HepG2 (cell line): ENCODE data around the gene FAF1. TPM values are rescaled to one million over a fixed set of nuclear protein-coding genes. Genes with fewer than 3 reads are reported as not detected.

Experiments used
- ATAC-seq: fragments of 200-7000 bp; cut with Tn5 transposase; 3 replicates; pipeline ENCODE4 v1.9.1; 2020; ENCODE audit warnings: mild to moderate bottlenecking, moderate library complexity
- BruUV-seq: library from RNA; stranded (reverse); fragments of 400-500 nt; replicated peaks from 2 replicates; lab custom pipeline; 2021; lab: Mats Ljungman, UMichigan
- CTCF ChIA-PET: fragments of 300-600 bp; formaldehyde crosslinking; extraction: SDS; loops from one replicate; lab custom pipeline; 2021; ENCODE audit warnings: low total read pairs, inconsistent platforms, low intra/inter-chr PET ratio; lab: Yijun Ruan, JAX
- POLR2A ChIA-PET: fragments of 350-600 bp; sonication (Branson Sonifier 250); formaldehyde crosslinking; loops from one replicate; lab custom pipeline; 2020; ENCODE audit warnings: antibody characterized with exemption, inconsistent platforms; lab: Yijun Ruan, JAX
- DNase-seq: peaks from one replicate; pipeline ENCODE4 v3.0.0-alpha.2; 2015; ENCODE audit warnings: low spot score
- FAIRE-seq: peaks from 3 replicates; lab custom pipeline; 2011; peaks lifted over from hg19 to GRCh38; lab: Jason Lieb, UNC
- H2AFZ ChIP-seq: one replicate; pipeline ENCODE4 v1.6.1; 2011; ENCODE audit warnings: low read length, inconsistent platforms
- H3K27ac ChIP-seq: fragments of 300-600 bp; 3 replicates; pipeline ENCODE4 v1.8.0; 2011; ENCODE audit warnings: mixed run types, mild to moderate bottlenecking, mixed read lengths, low read length, inconsistent platforms; ENCODE audit not compliant: insufficient read depth; ENCODE audit errors: extremely low read length
- H3K27me3 ChIP-seq, 2 experiments: fragments of 200-600 bp in 1 of 2; 2 replicates in 1 of 2; 3 replicates in 1 of 2; pipeline versions ENCODE4 v1.6.0 to v1.8.0; 2011; ENCODE audit warnings: low read length in 2 of 2, mild to moderate bottlenecking in 2 of 2, moderate library complexity in 2 of 2, inconsistent platforms in 1 of 2; ENCODE audit not compliant: insufficient read depth in 2 of 2, control insufficient read depth in 1 of 2
- H3K36me3 ChIP-seq, 2 experiments: fragments of 200-600 bp in 1 of 2; replicated peaks in 1 of 2; 2 replicates in 1 of 2; 3 replicates in 1 of 2; pipeline versions ENCODE4 v1.5.1 to v1.8.0; 2011; ENCODE audit warnings: low read length in 2 of 2, inconsistent platforms in 1 of 2; ENCODE audit not compliant: insufficient read depth in 2 of 2, control insufficient read depth in 1 of 2
- H3K4me1 ChIP-seq: 2 replicates; pipeline ENCODE4 v1.5.1; 2012; ENCODE audit warnings: low read length, inconsistent platforms; ENCODE audit not compliant: insufficient read depth
- H3K4me2 ChIP-seq: 2 replicates; pipeline ENCODE4 v1.6.0; 2011; ENCODE audit warnings: low read depth, low read length, inconsistent platforms
- H3K4me3 ChIP-seq, 3 experiments: fragments of 200-600 bp in 1 of 3; sonication (generic), shearing (Covaris generic) in 1 of 3; replicated peaks in 1 of 3; 2 replicates each; pipeline ENCODE4 v1.5.1; 2011 to 2016; ENCODE audit warnings: low read length in 3 of 3, inconsistent platforms in 2 of 3, low read depth in 2 of 3, mild to moderate bottlenecking in 2 of 3, control low read depth in 1 of 3, mixed read lengths in 1 of 3; ENCODE audit not compliant: insufficient read depth in 1 of 3
- H3K79me2 ChIP-seq: one replicate; pipeline ENCODE4 v1.6.1; 2011; ENCODE audit warnings: low read length, inconsistent platforms; ENCODE audit not compliant: insufficient read depth
- H3K9ac ChIP-seq: 2 replicates; pipeline ENCODE4 v1.6.0; 2011; ENCODE audit warnings: mild to moderate bottlenecking, low read depth, low read length, inconsistent platforms; ENCODE audit not compliant: insufficient read depth
- H3K9me3 ChIP-seq: 2 replicates; pipeline ENCODE4 v1.5.1; 2012; ENCODE audit warnings: mild to moderate bottlenecking, low read length
- H4K20me1 ChIP-seq: 2 replicates; pipeline ENCODE4 v1.6.0; 2011; ENCODE audit warnings: inconsistent platforms, mild to moderate bottlenecking, low read length, moderate library complexity; ENCODE audit not compliant: insufficient read depth
- CAMTA2 ChIP-seq: sonication (generic); formaldehyde crosslinking; IDR thresholded peaks from 2 replicates; pipeline ENCODE4 v1.4.0; 2020; ENCODE audit warnings: mild to moderate bottlenecking, missing genetic modification reagents, borderline replicate concordance
- CSRNP1 ChIP-seq: sonication (generic); formaldehyde crosslinking; IDR thresholded peaks from 2 replicates; pipeline ENCODE4 v1.8.1; 2023; ENCODE audit warnings: mild to moderate bottlenecking, missing genetic modification reagents
- ELF4 ChIP-seq: sonication (generic); formaldehyde crosslinking; IDR thresholded peaks from 2 replicates; pipeline ENCODE4 v1.5.0; 2020; ENCODE audit warnings: missing genetic modification reagents, mild to moderate bottlenecking, moderate library complexity, borderline replicate concordance
- HNF4A ChIP-seq: sonication (generic); formaldehyde crosslinking; IDR thresholded peaks from 2 replicates; pipeline ENCODE4 v1.4.0; 2020; ENCODE audit warnings: missing genetic modification reagents
- MXD1 ChIP-seq: sonication (generic); formaldehyde crosslinking; IDR thresholded peaks from 2 replicates; pipeline ENCODE4 v1.4.0; 2020; ENCODE audit warnings: mild to moderate bottlenecking, missing genetic modification reagents
- NFATC3 ChIP-seq: sonication (generic); formaldehyde crosslinking; IDR thresholded peaks from 2 replicates; pipeline ENCODE4 v1.5.1; 2020; ENCODE audit warnings: mild to moderate bottlenecking, missing genetic modification reagents
- ONECUT2 ChIP-seq: sonication (generic); formaldehyde crosslinking; IDR thresholded peaks from 2 replicates; pipeline ENCODE4 v1.4.0; 2020; ENCODE audit warnings: missing genetic modification reagents
- PBX2 ChIP-seq: IDR thresholded peaks from 2 replicates; pipeline ENCODE4 v1.6.1; 2016; ENCODE audit warnings: control low read depth
- POLR2A ChIP-seq, 2 experiments: IDR thresholded peaks; 2 replicates each; pipeline ENCODE4 v1.6.1; 2011; ENCODE audit warnings: low read depth in 2 of 2, low read length in 2 of 2, mild to moderate bottlenecking in 1 of 2, moderate library complexity in 1 of 2; ENCODE audit not compliant: insufficient read depth in 1 of 2
- POLR2G ChIP-seq: fragments of 200-400 bp; formaldehyde crosslinking; IDR thresholded peaks from 2 replicates; pipeline ENCODE4 v1.6.1; 2018; ENCODE audit warnings: mild to moderate bottlenecking, low read depth, low read length, moderate library complexity
- PRDM15 ChIP-seq: sonication (generic); formaldehyde crosslinking; IDR thresholded peaks from 2 replicates; pipeline ENCODE4 v1.4.0; 2020; ENCODE audit warnings: missing genetic modification reagents
- ZKSCAN1 ChIP-seq: fragments of 150-350 bp; IDR thresholded peaks from 2 replicates; pipeline ENCODE4 v1.6.1; 2014; ENCODE audit warnings: low read length
- ZKSCAN5 ChIP-seq: sonication (generic); formaldehyde crosslinking; IDR thresholded peaks from 2 replicates; pipeline ENCODE4 v1.5.1; 2020; ENCODE audit warnings: mild to moderate bottlenecking, missing genetic modification reagents
- ZNF354B ChIP-seq: sonication (generic); formaldehyde crosslinking; IDR thresholded peaks from 2 replicates; pipeline ENCODE4 v1.8.0; 2022; ENCODE audit warnings: mild to moderate bottlenecking, missing genetic modification reagents
- ZNF431 ChIP-seq: sonication (generic); formaldehyde crosslinking; IDR thresholded peaks from 2 replicates; pipeline ENCODE4 v1.9.0; 2022; ENCODE audit warnings: missing genetic modification reagents, low read depth, mild to moderate bottlenecking, borderline replicate concordance
- ZNF550 ChIP-seq: sonication (generic); formaldehyde crosslinking; IDR thresholded peaks from 2 replicates; pipeline ENCODE4 v1.4.0; 2020; ENCODE audit warnings: mild to moderate bottlenecking, missing genetic modification reagents, borderline replicate concordance
- ZNF556 ChIP-seq: sonication (generic); formaldehyde crosslinking; IDR thresholded peaks from 2 replicates; pipeline ENCODE4 v1.4.0; 2020; ENCODE audit warnings: mild to moderate bottlenecking, missing genetic modification reagents, borderline replicate concordance
- ZNF572 ChIP-seq: sonication (generic); formaldehyde crosslinking; IDR thresholded peaks from 2 replicates; pipeline ENCODE4 v1.5.1; 2020; ENCODE audit warnings: mild to moderate bottlenecking, missing genetic modification reagents
- ZNF775 ChIP-seq: sonication (generic); formaldehyde crosslinking; IDR thresholded peaks from 2 replicates; pipeline ENCODE4 v1.4.0; 2020; ENCODE audit warnings: missing genetic modification reagents, mild to moderate bottlenecking, moderate library complexity, borderline replicate concordance
- WGBS: methylation state at CpG from one replicate; pipeline ENCODE4 v1.1.6; 2017; ENCODE audit warnings: low lambda C conversion rate; 5-methylcytosine and 5-hydroxymethylcytosine counted together
- in situ Hi-C: cut with HindIII; loops from 2 replicates; pipeline ENCODE4 v1.10.0; 2017; ENCODE audit warnings: low pct_unique_long_range_greater_than_20kb; ENCODE audit not compliant: extremely low pct_ligation_motif_present
- intact Hi-C: fragments of 100-400 bp; cut with micrococcal nuclease; formaldehyde crosslinking; loops from one replicate; pipeline ENCODE4 v1.10.0; 2022; ENCODE audit not compliant: unreplicated experiment
- polyA plus RNA-seq, 8 experiments: library from polyadenylated mRNA; depleted of rRNA in 3 of 8; stranded (reverse) in 7 of 8; unstranded in 1 of 8; fragments of >200 nt; fragmentation: Illumina TruSeq in 4 of 8; extraction: Trizol in 4 of 8; gene quantifications; 2 replicates each; pipeline versions ENCODE4 v1.2.1 to v1.2.3, GENCODE V29; 2011 to 2016; ENCODE audit warnings: low read depth in 4 of 8, missing spikeins in 1 of 8, mixed read lengths in 1 of 8; ENCODE audit not compliant: insufficient read depth in 1 of 8
- total RNA-seq, 5 experiments: library from RNA; depleted of rRNA; stranded (reverse); fragments of >200 nt; fragmentation: Illumina TruSeq; extraction: Trizol; gene quantifications; 2 replicates each; pipeline ENCODE4 v1.2.3, GENCODE V29; 2016; ENCODE audit warnings: low read depth in 1 of 5

The FAF1 gene
- total and polyA plus RNA-seq, 2 of the 13 experiments (the other 11 are each of a cell fraction or from before 2014, with no cell fraction given), result 19.4 to 63.3 TPM

- TF ChIP-seq ONECUT2 (CRISPR knock-in tag) (no peak), ZKSCAN5 (CRISPR knock-in tag) (no peak), POLR2G (no peak), POLR2A (IDR thresholded peaks at IDR 0.05; ENCODE audit: insufficient read depth in 1 of 2, low read depth in 2 of 2, low read length in 2 of 2) (no peak), HNF4A (CRISPR knock-in tag) (no peak)
Measured at GRCh38 chr1:50880373-50880772, 79.7 kb downstream of the FAF1 start (continued).

- Histone ChIP-seq H3K79me2 (peaks cover 8% of the 10 kb centered on the region), H4K20me1 (no peaks in the 10 kb centered on the region), H3K27ac (no peak overlapping the region), H3K4me2 (no peak overlapping the region), H3K4me3 (no peak overlapping the region), H3K36me3 (no peaks in the 10 kb centered on the region), H3K9me3 (no peaks in the 10 kb centered on the region), H3K27me3 (no peaks in the 10 kb centered on the region), H3K9ac (no peak overlapping the region), H2AFZ (no peak overlapping the region), H3K4me1 (no peaks in the 10 kb centered on the region)
- ChIA-PET POLR2A (no interaction called here), CTCF (no interaction called here)
- in situ Hi-C loops, result no loop called here
- WGBS, result 100% methylated on average over 4 of the region's 4 CpGs
- DNase-seq, result no peak
- FAIRE-seq, result no peak
- ATAC-seq, result no peak
- intact Hi-C loops, result no loop called here
- no TSS peak for BruUV-seq
- TF ChIP-seq MXD1 (CRISPR knock-in tag), result no peak
- no peak for TF ChIP-seq ZNF354B (CRISPR knock-in tag)
- no peak for TF ChIP-seq CAMTA2 (CRISPR knock-in tag)
- TF ChIP-seq ZNF775, result no peak
- TF ChIP-seq ZNF550 (CRISPR knock-in tag), result no peak
- no peak for TF ChIP-seq ZNF572 (CRISPR knock-in tag)
- no peak for TF ChIP-seq ZKSCAN1
- TF ChIP-seq PBX2 (CRISPR knock-in tag), result no peak
- no peak for TF ChIP-seq CSRNP1
- no peak for TF ChIP-seq ZNF556 (CRISPR knock-in tag)
- no peak for TF ChIP-seq NFATC3 (CRISPR knock-in tag)
- TF ChIP-seq ZNF431, result no peak
- no peak for TF ChIP-seq PRDM15 (CRISPR knock-in tag)
- no peak for TF ChIP-seq ELF4
Measured at GRCh38 chr1:50879137-50879536, 80.9 kb downstream of the FAF1 start.
